Parathyroid adenoma (tissue), 2 donors: ENCODE data around the gene DPH3.

Experiments
- H2AFZ ChIP-seq: fragments of 300-600 bp; sonication (generic); one replicate; pipeline ENCODE4 v1.7.0; 2017; ENCODE audit warnings: antibody characterized with exemption, mild to moderate bottlenecking
- H3K27ac ChIP-seq: fragments of 300-600 bp; sonication (generic); one replicate; pipeline ENCODE4 v1.7.0; 2017
- H3K27me3 ChIP-seq: fragments of 300-600 bp; sonication (generic); one replicate; pipeline ENCODE4 v1.7.0; 2017; ENCODE audit warnings: low read length; ENCODE audit not compliant: control insufficient read depth, insufficient read depth
- H3K36me3 ChIP-seq: fragments of 300-600 bp; sonication (generic); one replicate; pipeline ENCODE4 v1.7.0; 2017; ENCODE audit warnings: low read length; ENCODE audit not compliant: control insufficient read depth, insufficient read depth
- H3K4me1 ChIP-seq: fragments of 300-600 bp; sonication (generic); one replicate; pipeline ENCODE4 v1.7.0; 2017; ENCODE audit warnings: control low read depth
- H3K4me2 ChIP-seq: fragments of 300-600 bp; sonication (generic); one replicate; pipeline ENCODE4 v1.7.0; 2017; ENCODE audit warnings: low read length
- H3K4me3 ChIP-seq: fragments of 300-600 bp; sonication (generic); one replicate; pipeline ENCODE4 v1.7.0; 2017; ENCODE audit warnings: low read depth, low read length
- H3K79me2 ChIP-seq: fragments of 300-600 bp; sonication (generic); one replicate; pipeline ENCODE4 v1.7.0; 2017; ENCODE audit warnings: control low read depth
- H3K9ac ChIP-seq: fragments of 300-600 bp; sonication (generic); one replicate; pipeline ENCODE4 v1.7.0; 2017; ENCODE audit warnings: mild to moderate bottlenecking
- H3K9me3 ChIP-seq: fragments of 300-600 bp; sonication (generic); one replicate; pipeline ENCODE4 v1.7.0; 2017; ENCODE audit warnings: low read length; ENCODE audit not compliant: control insufficient read depth
- TF ChIP-seq, protein P1 (sequence below): fragments of 300-600 bp; sonication (generic); IDR thresholded peaks from one replicate; pipeline ENCODE4 v1.7.0; 2017; ENCODE audit warnings: antibody characterized with exemption, mild to moderate bottlenecking
- donor health status: primary hyperparathyroidism.

The DPH3 gene

DNA sequence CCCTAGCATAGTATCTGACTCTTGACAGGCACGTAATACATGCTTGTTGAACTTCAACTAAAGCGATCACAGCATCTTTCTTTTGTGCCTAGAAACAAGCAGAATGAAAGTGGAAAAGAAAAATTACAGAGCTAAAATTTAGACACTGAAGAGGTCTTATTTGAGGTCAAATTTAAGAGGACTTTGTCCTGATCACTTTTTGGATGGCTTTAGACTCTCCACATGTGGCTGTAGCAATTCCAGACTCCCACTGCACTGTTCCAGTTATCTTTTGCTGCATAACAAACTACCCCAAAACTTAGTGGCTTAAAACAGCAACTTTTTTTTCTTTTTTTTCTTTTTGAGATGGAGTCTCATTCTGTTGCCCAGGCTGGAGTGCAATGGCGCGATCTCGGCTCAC lies 23.5 kb downstream of the DPH3 start:
- Histone ChIP-seq H3K36me3 (no peaks in the 10 kb centered on the region), H3K4me2 (no peak overlapping the region), H3K27ac (no peak overlapping the region), H3K27me3 (no peaks in the 10 kb centered on the region), H3K9ac (no peak overlapping the region), H3K79me2 (no peaks in the 10 kb centered on the region), H3K4me3 (no peak overlapping the region), H2AFZ (no peak overlapping the region), H3K9me3 (no peaks in the 10 kb centered on the region), H3K4me1 (no peaks in the 10 kb centered on the region)
- TF ChIP-seq, protein P1, sequence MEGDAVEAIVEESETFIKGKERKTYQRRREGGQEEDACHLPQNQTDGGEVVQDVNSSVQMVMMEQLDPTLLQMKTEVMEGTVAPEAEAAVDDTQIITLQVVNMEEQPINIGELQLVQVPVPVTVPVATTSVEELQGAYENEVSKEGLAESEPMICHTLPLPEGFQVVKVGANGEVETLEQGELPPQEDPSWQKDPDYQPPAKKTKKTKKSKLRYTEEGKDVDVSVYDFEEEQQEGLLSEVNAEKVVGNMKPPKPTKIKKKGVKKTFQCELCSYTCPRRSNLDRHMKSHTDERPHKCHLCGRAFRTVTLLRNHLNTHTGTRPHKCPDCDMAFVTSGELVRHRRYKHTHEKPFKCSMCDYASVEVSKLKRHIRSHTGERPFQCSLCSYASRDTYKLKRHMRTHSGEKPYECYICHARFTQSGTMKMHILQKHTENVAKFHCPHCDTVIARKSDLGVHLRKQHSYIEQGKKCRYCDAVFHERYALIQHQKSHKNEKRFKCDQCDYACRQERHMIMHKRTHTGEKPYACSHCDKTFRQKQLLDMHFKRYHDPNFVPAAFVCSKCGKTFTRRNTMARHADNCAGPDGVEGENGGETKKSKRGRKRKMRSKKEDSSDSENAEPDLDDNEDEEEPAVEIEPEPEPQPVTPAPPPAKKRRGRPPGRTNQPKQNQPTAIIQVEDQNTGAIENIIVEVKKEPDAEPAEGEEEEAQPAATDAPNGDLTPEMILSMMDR, result no peak

DNA sequence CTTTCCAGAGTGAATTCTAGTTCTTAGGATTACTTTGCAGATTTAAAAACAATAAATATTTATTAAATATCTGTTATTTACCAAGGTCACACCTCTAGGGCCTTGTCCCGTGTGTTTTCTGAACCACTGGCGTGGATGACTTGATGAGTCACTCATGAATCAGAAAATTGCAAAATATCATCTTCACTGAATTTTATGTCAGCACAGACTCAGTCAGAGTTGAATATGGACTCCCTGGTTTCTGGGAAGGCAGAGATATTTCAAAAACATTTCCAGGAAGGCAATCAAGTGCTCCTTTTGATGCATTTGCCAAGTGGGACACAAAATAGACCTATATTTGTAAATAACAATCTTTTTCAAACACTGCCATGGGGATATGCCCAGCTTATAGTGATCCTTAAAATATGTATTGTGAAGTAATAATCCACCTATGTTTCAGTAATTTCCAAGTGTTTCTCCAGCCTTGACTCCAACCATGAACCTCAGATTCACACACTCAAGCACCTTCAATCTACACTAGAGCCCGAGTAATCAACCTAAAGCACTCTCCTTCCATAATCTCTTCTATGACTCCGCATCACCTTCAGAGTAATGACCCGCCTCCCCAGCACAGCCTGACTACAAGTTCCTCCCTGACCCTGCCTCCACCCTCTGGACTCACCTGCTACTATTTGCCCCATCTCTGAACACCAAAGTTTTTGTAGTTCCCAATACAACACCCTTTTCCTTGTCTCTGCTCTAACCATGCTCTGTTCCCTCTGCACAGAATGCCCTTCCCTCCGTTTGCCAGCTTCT lies 24.3 kb downstream of the DPH3 start:
- no peak overlapping the region for H3K4me3 ChIP-seq
- H3K9me3 ChIP-seq, result no peaks in the 10 kb centered on the region
- H3K36me3 ChIP-seq, result no peaks in the 10 kb centered on the region
- H3K27ac ChIP-seq, result no peak overlapping the region
- H3K27me3 ChIP-seq, result no peaks in the 10 kb centered on the region
- H3K4me2 ChIP-seq, result no peak overlapping the region
- H3K4me1 ChIP-seq, result no peaks in the 10 kb centered on the region
- no peaks in the 10 kb centered on the region for H3K79me2 ChIP-seq
- H3K9ac ChIP-seq, result no peak overlapping the region
- TF ChIP-seq, protein P1, result no peak
- H2AFZ ChIP-seq, result no peak overlapping the region

DNA sequence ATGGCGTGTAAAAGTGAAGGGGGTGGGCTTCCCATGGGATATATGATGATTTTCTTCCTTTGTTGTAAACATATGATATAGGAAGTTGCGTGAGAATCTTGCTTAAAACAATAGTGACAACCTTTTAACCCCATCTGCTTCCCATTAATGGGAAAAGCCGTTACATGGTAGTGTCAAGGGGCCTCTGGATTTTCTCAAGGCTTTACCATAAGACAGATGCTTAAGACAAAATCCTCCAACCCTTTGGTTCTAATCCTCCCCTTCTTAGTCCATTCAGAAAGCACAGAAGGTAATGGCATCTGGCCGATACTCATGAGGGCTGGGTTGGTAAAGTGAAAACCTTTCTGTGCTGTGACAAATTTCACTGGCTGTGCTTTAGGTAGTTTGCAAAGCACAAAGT lies 25.0 kb downstream of the DPH3 start:
- no peak overlapping the region for H3K9ac ChIP-seq
- no peaks in the 10 kb centered on the region for H3K36me3 ChIP-seq
- TF ChIP-seq, protein P1, result no peak
- no peak overlapping the region for H3K4me3 ChIP-seq
- H3K4me2 ChIP-seq, result no peak overlapping the region
- H3K4me1 ChIP-seq, result no peaks in the 10 kb centered on the region
- H2AFZ ChIP-seq, result no peak overlapping the region
- no peak overlapping the region for H3K27ac ChIP-seq
- H3K79me2 ChIP-seq, result no peaks in the 10 kb centered on the region
- H3K9me3 ChIP-seq, result no peaks in the 10 kb centered on the region
- H3K27me3 ChIP-seq, result no peaks in the 10 kb centered on the region

DNA sequence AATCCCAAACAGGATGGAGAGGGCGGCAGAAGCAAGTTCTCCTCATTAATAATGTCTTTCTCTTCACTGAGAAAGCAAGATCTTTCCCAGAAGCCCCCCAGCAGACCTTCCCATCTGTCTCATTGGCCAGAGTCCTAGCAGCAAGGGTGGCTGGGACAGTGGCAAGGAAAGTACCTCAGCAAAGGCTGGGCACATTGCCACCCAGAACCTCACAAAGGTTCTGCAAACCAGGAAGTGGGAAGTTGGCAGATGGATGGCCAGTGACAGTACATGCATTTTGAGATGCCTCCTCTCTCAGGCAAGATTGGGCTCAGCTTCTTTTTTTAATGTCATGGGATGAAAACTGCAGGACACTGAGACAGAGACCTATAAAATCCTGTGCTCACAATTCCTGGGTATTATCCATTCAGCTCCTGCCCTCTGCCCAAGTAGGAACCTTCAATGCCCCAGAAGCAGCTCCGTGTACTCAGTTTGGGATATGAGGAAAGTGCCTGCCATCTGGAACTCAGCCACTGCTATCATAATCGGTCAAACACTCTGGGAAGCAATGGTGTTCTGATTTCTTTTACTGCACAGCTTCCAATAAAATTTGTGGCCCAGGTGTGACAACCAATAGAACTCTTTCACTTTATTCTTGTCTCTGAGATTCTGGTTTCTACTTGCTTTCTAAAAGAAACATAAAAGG lies 25.5 kb downstream of the DPH3 start:
- Histone ChIP-seq H3K4me3 (no peak overlapping the region), H3K27ac (no peak overlapping the region), H3K4me1 (no peaks in the 10 kb centered on the region), H3K27me3 (no peaks in the 10 kb centered on the region), H3K79me2 (no peaks in the 10 kb centered on the region), H3K9me3 (no peaks in the 10 kb centered on the region), H2AFZ (no peak overlapping the region), H3K36me3 (no peaks in the 10 kb centered on the region), H3K4me2 (no peak overlapping the region), H3K9ac (no peak overlapping the region)
- TF ChIP-seq, protein P1, result no peak
